Natural killer cell (primary cell): ENCODE measurements around the gene LBHD1. TPM values are rescaled to one million over a fixed set of nuclear protein-coding genes. Genes with fewer than 3 reads are reported as not detected.

Source experiments
- ATAC-seq, 3 donors: fragments of 150-1000 bp in 2 of 3; fragments of 200-7000 bp in 1 of 3; cut with Tn5 transposase; 1 replicate in 1 of 3; 2 replicates in 2 of 3; pipeline ENCODE4 v1.10.0; 2021; ENCODE audit warnings: mild to moderate bottlenecking in 2 of 3, moderate library complexity in 2 of 3
- DNase-seq, 2 donors: peaks; one replicate each; pipeline versions ENCODE4 v3.0.0 to v3.0.0-alpha.2; 2013 to 2021; ENCODE audit warnings: mixed read lengths in 1 of 2
- H3K27ac ChIP-seq: one replicate; pipeline ENCODE4 v1.5.1; 2013; ENCODE audit warnings: mild to moderate bottlenecking, low read length
- H3K27me3 ChIP-seq: one replicate; pipeline ENCODE4 v1.6.1; 2013; ENCODE audit warnings: low read length; ENCODE audit not compliant: control insufficient read depth, insufficient read depth
- H3K36me3 ChIP-seq: one replicate; pipeline ENCODE4 v1.6.1; 2013; ENCODE audit warnings: low read length; ENCODE audit not compliant: control insufficient read depth, insufficient read depth
- H3K4me1 ChIP-seq: one replicate; pipeline ENCODE4 v1.6.1; 2013; ENCODE audit warnings: low read length; ENCODE audit not compliant: control insufficient read depth, insufficient read depth
- H3K4me3 ChIP-seq: one replicate; pipeline ENCODE4 v1.5.1; 2013; ENCODE audit warnings: low read length
- H3K9me3 ChIP-seq: one replicate; pipeline ENCODE4 v1.6.1; 2013; ENCODE audit warnings: low read length; ENCODE audit not compliant: control insufficient read depth, insufficient read depth
- H3K27ac Mint-ChIP-seq, 2 donors: one replicate each; pipeline ENCODE4 v1.8.0; 2022; ENCODE audit warnings: mild to moderate bottlenecking in 2 of 2, mixed read lengths in 2 of 2, moderate library complexity in 1 of 2
- H3K27me3 Mint-ChIP-seq, 2 donors: one replicate each; pipeline ENCODE4 v1.8.0; 2022; ENCODE audit warnings: low read depth in 2 of 2, mixed read lengths in 2 of 2
- H3K36me3 Mint-ChIP-seq: one replicate; pipeline ENCODE4 v1.8.0; 2022; ENCODE audit warnings: mixed read lengths
- H3K4me1 Mint-ChIP-seq, 2 donors: one replicate each; pipeline ENCODE4 v1.8.0; 2022; ENCODE audit warnings: mixed read lengths in 2 of 2
- H3K4me3 Mint-ChIP-seq: one replicate; pipeline ENCODE4 v1.8.0; 2022; ENCODE audit warnings: mild to moderate bottlenecking, moderate library complexity, mixed read lengths
- H3K9me3 Mint-ChIP-seq, 2 donors: one replicate each; pipeline ENCODE4 v1.8.0; 2022; ENCODE audit warnings: mixed read lengths in 2 of 2
- WGBS: methylation state at CpG from one replicate; pipeline ENCODE4 v1.1.7; 2013; ENCODE audit warnings: missing lambda C conversion rate; ENCODE audit not compliant: insufficient coverage; 5-methylcytosine and 5-hydroxymethylcytosine counted together
- intact Hi-C: fragments of 100-400 bp; cut with micrococcal nuclease; formaldehyde crosslinking; loops from one replicate; pipeline ENCODE4 v1.14.2; 2022
- total RNA-seq, 4 donors: library from RNA; stranded (reverse); fragments of 120-200 nt in 1 of 4; gene quantifications; one replicate each; pipeline versions ENCODE4 v1.2.3 to v1.2.4, GENCODE V29; 2013 to 2022
- TF ChIP-seq, protein P1 (sequence below): fragments of 200-600 bp; IDR thresholded peaks from one replicate; pipeline ENCODE4 v1.8.0; 2022; ENCODE audit warnings: antibody characterized with exemption

The LBHD1 gene
- total RNA-seq, 3 donors from 2014 or later (not counting 1 experiment from before 2014, with no cell fraction given) = 17.4 to 29.1 (median 20.4) TPM

GRCh38 chr11:62615521-62615920, 56.5 kb downstream of the LBHD1 start:
- peaks cover 26% of the 10 kb centered on the region for H3K36me3 ChIP-seq
- H3K27me3 ChIP-seq = no peaks in the 10 kb centered on the region
- Mint-ChIP-seq H3K27me3 (no peaks in the 10 kb centered on the region), H3K4me3 (no peak overlapping the region), H3K4me1 (peaks cover 11 to 33% of the 10 kb centered on the region in 2 donors), H3K27ac (no peak overlapping the region), H3K36me3 (no peaks in the 10 kb centered on the region), H3K9me3 (no peaks in the 10 kb centered on the region)
- ATAC-seq (no peak), DNase-seq (no peak)
- H3K4me3 ChIP-seq = no peak overlapping the region
- TF ChIP-seq, protein P1, sequence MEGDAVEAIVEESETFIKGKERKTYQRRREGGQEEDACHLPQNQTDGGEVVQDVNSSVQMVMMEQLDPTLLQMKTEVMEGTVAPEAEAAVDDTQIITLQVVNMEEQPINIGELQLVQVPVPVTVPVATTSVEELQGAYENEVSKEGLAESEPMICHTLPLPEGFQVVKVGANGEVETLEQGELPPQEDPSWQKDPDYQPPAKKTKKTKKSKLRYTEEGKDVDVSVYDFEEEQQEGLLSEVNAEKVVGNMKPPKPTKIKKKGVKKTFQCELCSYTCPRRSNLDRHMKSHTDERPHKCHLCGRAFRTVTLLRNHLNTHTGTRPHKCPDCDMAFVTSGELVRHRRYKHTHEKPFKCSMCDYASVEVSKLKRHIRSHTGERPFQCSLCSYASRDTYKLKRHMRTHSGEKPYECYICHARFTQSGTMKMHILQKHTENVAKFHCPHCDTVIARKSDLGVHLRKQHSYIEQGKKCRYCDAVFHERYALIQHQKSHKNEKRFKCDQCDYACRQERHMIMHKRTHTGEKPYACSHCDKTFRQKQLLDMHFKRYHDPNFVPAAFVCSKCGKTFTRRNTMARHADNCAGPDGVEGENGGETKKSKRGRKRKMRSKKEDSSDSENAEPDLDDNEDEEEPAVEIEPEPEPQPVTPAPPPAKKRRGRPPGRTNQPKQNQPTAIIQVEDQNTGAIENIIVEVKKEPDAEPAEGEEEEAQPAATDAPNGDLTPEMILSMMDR = no peak
- no peak overlapping the region for H3K27ac ChIP-seq
- no peaks in the 10 kb centered on the region for H3K9me3 ChIP-seq
- WGBS = 77% methylated on average over 7 of the region's 7 CpGs
- H3K4me1 ChIP-seq = peaks cover 28% of the 10 kb centered on the region
- intact Hi-C loops = no loop called here

DNA sequence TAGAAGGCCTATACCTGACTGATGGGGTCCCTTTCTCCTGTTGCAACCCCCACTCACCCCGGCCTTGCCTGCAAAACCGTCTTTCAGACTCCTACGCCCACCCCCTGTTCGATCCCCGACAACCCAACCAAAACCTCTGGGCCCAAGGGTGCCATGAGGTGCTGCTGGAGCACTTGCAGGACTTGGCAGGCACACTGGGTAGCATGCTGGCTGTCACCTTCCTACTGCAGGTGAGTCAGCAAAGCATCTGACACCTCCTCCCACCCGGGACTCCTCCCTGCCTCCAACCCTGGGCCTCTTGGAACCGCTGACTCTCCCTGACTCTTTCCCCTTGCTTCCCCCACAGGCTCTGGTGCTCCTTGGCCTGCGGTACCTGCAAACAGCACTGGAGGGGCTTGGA, 57.8 kb downstream of the LBHD1 start:
- Histone ChIP-seq H3K4me1 (peaks cover 27% of the 10 kb centered on the region), H3K4me3 (no peak overlapping the region), H3K27ac (no peak overlapping the region), H3K9me3 (no peaks in the 10 kb centered on the region), H3K27me3 (no peaks in the 10 kb centered on the region), H3K36me3 (peaks cover 30% of the 10 kb centered on the region)
- DNase-seq (no peak), ATAC-seq (no peak)
- H3K4me3 Mint-ChIP-seq = peak overlapping the region; percentile 37
- intact Hi-C loops = loop anchor here (5.0 kb wide), 1 partner anchor 93 kb away; the partner anchor contains the start of genes BSCL2 and GNG3
- 82% methylated on average over 8 of the region's 8 CpGs for WGBS
- H3K36me3 Mint-ChIP-seq = no peaks in the 10 kb centered on the region
- TF ChIP-seq, protein P1 = no peak
- peak overlapping the region; percentile 74 to 98 for H3K27ac Mint-ChIP-seq
- no peaks in the 10 kb centered on the region for H3K27me3 Mint-ChIP-seq
- peaks cover 18 to 41% of the 10 kb centered on the region in 2 donors for H3K4me1 Mint-ChIP-seq
- no peaks in the 10 kb centered on the region for H3K9me3 Mint-ChIP-seq

DNA sequence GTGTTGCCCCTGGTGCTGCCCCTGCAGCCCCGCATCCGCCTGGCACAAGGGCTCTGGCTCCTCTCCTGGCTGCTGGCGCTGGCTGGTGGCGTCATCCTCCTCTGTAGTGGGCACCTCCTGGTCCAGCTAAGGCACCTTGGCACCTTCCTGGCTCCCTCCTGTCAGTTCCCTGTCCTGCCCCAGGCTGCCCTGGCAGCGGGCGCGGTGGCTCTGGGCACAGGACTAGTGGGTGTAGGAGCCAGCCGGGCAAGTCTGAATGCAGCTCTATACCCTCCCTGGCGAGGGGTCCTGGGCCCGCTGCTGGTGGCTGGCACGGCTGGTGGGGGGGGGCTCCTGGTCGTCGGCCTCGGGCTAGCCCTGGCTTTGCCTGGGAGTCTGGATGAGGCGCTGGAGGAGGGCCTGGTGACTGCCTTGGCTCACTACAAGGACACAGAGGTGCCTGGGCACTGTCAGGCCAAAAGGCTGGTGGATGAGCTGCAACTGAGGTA, 58.7 kb downstream of the LBHD1 start:
- peaks cover 18 to 48% of the 10 kb centered on the region in 2 donors for H3K4me1 Mint-ChIP-seq
- no peak overlapping the region for H3K4me3 ChIP-seq

More for the DNA sequence above, 58.7 kb downstream of the LBHD1 start:
- Histone ChIP-seq H3K27me3 (no peaks in the 10 kb centered on the region), H3K9me3 (no peaks in the 10 kb centered on the region), H3K36me3 (peaks cover 33% of the 10 kb centered on the region), H3K27ac (peak overlapping the region; percentile 89), H3K4me1 (peaks cover 27% of the 10 kb centered on the region)
- Mint-ChIP-seq H3K4me3 (peak overlapping the region; percentile 61), H3K27ac (peak overlapping the region; percentile 74 to 98), H3K36me3 (no peaks in the 10 kb centered on the region), H3K27me3 (no peaks in the 10 kb centered on the region), H3K9me3 (no peaks in the 10 kb centered on the region)
- WGBS = 86% methylated on average over 15 of the region's 15 CpGs
- TF ChIP-seq, protein P1 = no peak
- intact Hi-C loops = loop anchor here (1.0 to 5.0 kb wide), 3 partner anchors 8 to 94 kb away; partner anchors contain the start of genes B3GAT3, BSCL2, C11orf98 and CSKMT
- DNase-seq (no peak), ATAC-seq (no peak)

Other genes starting within 250 kb of the LBHD1 start
- 100 to 1,000 TPM; 623 to 740 (median 677) TPM for gene AHNAK, start 125.5 kb downstream of the LBHD1 start, total RNA-seq
- 100 to 1,000 TPM; 628 to 754 (median 714) TPM for gene EEF1G, start 98.4 kb downstream of the LBHD1 start, total RNA-seq
- gene TUT1, start 80.7 kb downstream of the LBHD1 start, total RNA-seq = 10 to 100 TPM; 20.0 to 28.9 (median 26.2) TPM
- 100 to 1,000 TPM; 254 to 305 (median 259) TPM for gene MTA2, start 70.4 kb downstream of the LBHD1 start, total RNA-seq
- 100 to 1,000 TPM; 221 to 233 (median 232) TPM for gene EML3, start 59.5 kb downstream of the LBHD1 start, total RNA-seq
- gene ROM1, start 59.0 kb downstream of the LBHD1 start, total RNA-seq = 1 to 10 TPM; 2.6 to 6.9 (median 3.9) TPM
- gene B3GAT3, start 50.3 kb downstream of the LBHD1 start, total RNA-seq = 10 to 100 TPM; 64.9 to 80.3 (median 77.9) TPM
- gene GANAB, start 25.7 kb downstream of the LBHD1 start, total RNA-seq = 100 to 1,000 TPM; 236 to 275 (median 246) TPM
- 10 to 100 TPM; 13.9 to 20.3 (median 14.6) TPM for gene INTS5, start 19.0 kb downstream of the LBHD1 start, total RNA-seq
- gene C11orf98, start 7.1 kb downstream of the LBHD1 start, total RNA-seq = 10 to 100 TPM; 36.5 to 57.9 (median 39.1) TPM
- 10 to 100 TPM; 12.0 to 21.5 (median 13.7) TPM for gene CSKMT, start 7.0 kb downstream of the LBHD1 start, total RNA-seq
- 1 to 10 TPM; 3.9 to 5.2 (median 4.0) TPM for gene UQCC3, start 594 bp downstream of the LBHD1 start, total RNA-seq
- 100 to 1,000 TPM; 179 to 238 (median 238) TPM for gene UBXN1, start 6.8 kb upstream of the LBHD1 start, total RNA-seq
- not detected for gene LRRN4CL, start 17.3 kb upstream of the LBHD1 start, total RNA-seq
- 10 to 100 TPM; 19.7 to 22.0 (median 21.2) TPM for gene BSCL2, start 35.2 kb upstream of the LBHD1 start, total RNA-seq
- not detected for gene GNG3, start 35.4 kb upstream of the LBHD1 start, total RNA-seq
- 10 to 100 TPM; 58.0 to 73.1 (median 69.3) TPM for gene HNRNPUL2, start 55.2 kb upstream of the LBHD1 start, total RNA-seq
- 10 to 100 TPM; 18.3 to 27.2 (median 23.2) TPM for gene TTC9C, start 56.2 kb upstream of the LBHD1 start, total RNA-seq
- gene ZBTB3, start 81.9 kb upstream of the LBHD1 start, total RNA-seq = 1 to 10 TPM; 5.4 to 9.6 (median 8.8) TPM
- 100 to 1,000 TPM; 110 to 120 (median 119) TPM for gene POLR2G, start 89.3 kb upstream of the LBHD1 start, total RNA-seq
- gene TAF6L, start 99.1 kb upstream of the LBHD1 start, total RNA-seq = 10 to 100 TPM; 18.4 to 20.3 (median 18.8) TPM
- gene TMEM179B, start 115.1 kb upstream of the LBHD1 start, total RNA-seq = 10 to 100 TPM; 33.7 to 41.1 (median 36.3) TPM
- 10 to 100 TPM in 1 of 3 donors, 1 to 10 TPM in 2; 4.8 to 10.0 (median 5.0) TPM for gene TMEM223, start 119.7 kb upstream of the LBHD1 start, total RNA-seq
- gene NXF1, start 133.2 kb upstream of the LBHD1 start, total RNA-seq = 100 to 1,000 TPM; 284 to 341 (median 319) TPM
- gene STX5, start 159.8 kb upstream of the LBHD1 start, total RNA-seq = 100 to 1,000 TPM; 138 to 171 (median 166) TPM
- not detected for gene TEX54, start 160.6 kb upstream of the LBHD1 start, total RNA-seq
- gene WDR74, start 167.3 kb upstream of the LBHD1 start, total RNA-seq = 100 to 1,000 TPM; 151 to 173 (median 171) TPM
- gene SLC3A2, start 208.6 kb upstream of the LBHD1 start, total RNA-seq = 100 to 1,000 TPM; 200 to 235 (median 207) TPM
- gene CHRM1, start 249.1 kb upstream of the LBHD1 start, total RNA-seq = not detected